Stimulated activated CD4-positive, alpha-beta T cell treated with anti-CD3 and anti-CD28 coated beads, TNF-alpha, amount 100 ng/mL, for 4 hours (primary cell): ENCODE data around the gene CHP1.
"Not testable (repeated sequence)": the region's sequence is repeated elsewhere in the genome, so short reads cannot be mapped to it uniquely, and the experiment has no call there.

ENCODE experiments used
- DNase-seq, 3 experiments: peaks; one replicate each; pipeline ENCODE4 v3.0.0-alpha.2; 2020; ENCODE audit warnings: low read depth in 3 of 3

The CHP1 gene

GRCh38 chr15:41256577-41257038, 25.5 kb downstream of the CHP1 start:
- no peak for DNase-seq

GRCh38 chr15:41258750-41259471, 27.8 kb downstream of the CHP1 start:
- DNase-seq: no peak

- DNase-seq: no peak
Measured at GRCh38 chr15:41259546-41260189, 28.6 kb downstream of the CHP1 start.

GRCh38 chr15:41260924-41261323, 29.9 kb downstream of the CHP1 start:
- DNase-seq: not testable (repeated sequence)

GRCh38 chr15:41262571-41262970, 31.5 kb downstream of the CHP1 start:
- DNase-seq: no peak

GRCh38 chr15:41263891-41264351, 32.9 kb downstream of the CHP1 start:
- no peak for DNase-seq

GRCh38 chr15:41269887-41270286, 38.8 kb downstream of the CHP1 start:
- DNase-seq: no peak

- no peak for DNase-seq
Measured at GRCh38 chr15:41276831-41277230, 45.8 kb downstream of the CHP1 start.

- DNase-seq: no peak
Measured at GRCh38 chr15:41278319-41278718, 47.3 kb downstream of the CHP1 start.

- DNase-seq: no peak
Measured at GRCh38 chr15:41279535-41280283, 48.6 kb downstream of the CHP1 start.

GRCh38 chr15:41281236-41281635, 50.2 kb downstream of the CHP1 start:
- DNase-seq: no peak

- not testable (repeated sequence) for DNase-seq
Measured at GRCh38 chr15:41282436-41282835, 51.4 kb downstream of the CHP1 start.

- DNase-seq: peak in 1 of 3 experiments; percentile 18
Measured at GRCh38 chr15:41282980-41283652, 52.0 kb downstream of the CHP1 start.

GRCh38 chr15:41283653-41284426, 52.8 kb downstream of the CHP1 start:
- DNase-seq: peak; percentile 92 to 97 (median 96)

GRCh38 chr15:41284427-41285177, 53.5 kb downstream of the CHP1 start:
- no peak for DNase-seq

- DNase-seq: no peak
Measured at GRCh38 chr15:41285285-41285684, 54.2 kb downstream of the CHP1 start.

GRCh38 chr15:41286665-41287333, 55.7 kb downstream of the CHP1 start:
- no peak for DNase-seq

- DNase-seq: no peak
Measured at GRCh38 chr15:41288464-41288863, 57.4 kb downstream of the CHP1 start.

GRCh38 chr15:41289953-41290352, 58.9 kb downstream of the CHP1 start:
- no peak for DNase-seq
